Measurements from ENCODE around the gene ZNF814. TPM values are rescaled to one million over a fixed set of nuclear protein-coding genes. Genes with fewer than 3 reads are reported as not detected.
A peak's percentile ranks its signal among the peaks of the same experiment; 100 is the strongest.
"Not testable (repeated sequence)": the region's sequence is repeated elsewhere in the genome, so short reads cannot be mapped to it uniquely, and the experiment has no call there.

The ZNF814 gene
- total RNA-seq, 6 donors from 2014 or later = 7.1 to 16.8 (median 9.4) TPM

DNA sequence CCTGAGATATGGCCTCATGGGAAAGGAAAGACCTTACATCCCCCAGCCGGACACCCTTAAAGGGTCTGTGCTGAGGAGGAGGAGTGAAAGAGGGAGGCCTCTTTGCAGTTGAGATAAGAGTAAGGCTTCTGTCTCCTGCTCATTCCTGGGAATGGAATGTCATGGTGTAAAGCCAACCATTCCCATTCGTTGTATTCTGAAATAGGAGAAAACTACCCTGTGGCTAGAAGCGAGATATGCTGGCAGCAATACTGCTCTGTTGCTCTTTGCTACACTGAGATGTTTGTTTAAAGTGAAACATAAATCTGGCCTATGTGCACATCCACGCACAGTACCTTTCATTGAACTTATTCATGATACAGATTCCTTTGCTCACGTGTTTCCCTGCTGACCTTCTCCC, 59.5 kb downstream of the ZNF814 start:
- TF ChIP-seq EP300 (IDR thresholded peaks at IDR 0.05) (no peak), POLR2A (IDR thresholded peaks at IDR 0.05) (no peak), POLR2AphosphoS5 (IDR thresholded peaks at IDR 0.05) (no peak)
- TF ChIP-seq, protein P1, sequence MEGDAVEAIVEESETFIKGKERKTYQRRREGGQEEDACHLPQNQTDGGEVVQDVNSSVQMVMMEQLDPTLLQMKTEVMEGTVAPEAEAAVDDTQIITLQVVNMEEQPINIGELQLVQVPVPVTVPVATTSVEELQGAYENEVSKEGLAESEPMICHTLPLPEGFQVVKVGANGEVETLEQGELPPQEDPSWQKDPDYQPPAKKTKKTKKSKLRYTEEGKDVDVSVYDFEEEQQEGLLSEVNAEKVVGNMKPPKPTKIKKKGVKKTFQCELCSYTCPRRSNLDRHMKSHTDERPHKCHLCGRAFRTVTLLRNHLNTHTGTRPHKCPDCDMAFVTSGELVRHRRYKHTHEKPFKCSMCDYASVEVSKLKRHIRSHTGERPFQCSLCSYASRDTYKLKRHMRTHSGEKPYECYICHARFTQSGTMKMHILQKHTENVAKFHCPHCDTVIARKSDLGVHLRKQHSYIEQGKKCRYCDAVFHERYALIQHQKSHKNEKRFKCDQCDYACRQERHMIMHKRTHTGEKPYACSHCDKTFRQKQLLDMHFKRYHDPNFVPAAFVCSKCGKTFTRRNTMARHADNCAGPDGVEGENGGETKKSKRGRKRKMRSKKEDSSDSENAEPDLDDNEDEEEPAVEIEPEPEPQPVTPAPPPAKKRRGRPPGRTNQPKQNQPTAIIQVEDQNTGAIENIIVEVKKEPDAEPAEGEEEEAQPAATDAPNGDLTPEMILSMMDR (IDR thresholded peaks at IDR 0.05) = no peak
- no peaks in the 10 kb centered on the region for H3K27me3 ChIP-seq
- ATAC-seq (ENCODE audit: low FRiP score in 2 of 2) = no peak
- peaks cover 0 to 3% (median 0%) of the 10 kb centered on the region in 4 donors for H3K4me1 ChIP-seq
- H3K9me3 ChIP-seq = no peaks in the 10 kb centered on the region
- no peak for DNase-seq
- no peaks in the 10 kb centered on the region for H3K36me3 ChIP-seq
- no peak overlapping the region for H3K4me3 ChIP-seq
- no peak overlapping the region for H3K27ac ChIP-seq
- WGBS, 2 donors = 81 to 83% methylated on average over 5 of the region's 5 CpGs

DNA sequence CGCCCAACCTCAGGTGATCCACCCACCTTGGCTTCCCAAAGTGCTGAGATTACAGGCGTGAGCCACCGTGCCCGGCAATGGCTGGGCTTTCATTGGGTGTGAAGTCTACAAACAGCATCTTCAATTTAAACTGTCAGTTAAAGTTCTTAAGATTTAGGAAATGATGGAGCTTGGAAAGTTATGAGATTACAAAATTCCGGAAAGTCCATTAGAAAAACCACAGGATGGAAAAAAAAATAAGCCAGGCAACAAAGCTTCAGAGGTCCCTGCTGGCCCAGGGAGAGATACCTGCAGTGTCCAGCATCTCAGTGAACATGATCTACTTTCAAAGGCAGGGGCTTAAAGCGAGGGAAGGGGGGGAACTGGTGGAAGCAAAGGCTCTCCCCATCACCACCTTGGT, 63.3 kb downstream of the ZNF814 start:
- TF ChIP-seq EP300 (IDR thresholded peaks at IDR 0.05) (no peak), POLR2A (IDR thresholded peaks at IDR 0.05) (no peak), POLR2AphosphoS5 (IDR thresholded peaks at IDR 0.05) (no peak)
- TF ChIP-seq, protein P1 (IDR thresholded peaks at IDR 0.05) = no peak
- no peak overlapping the region for H3K4me3 ChIP-seq
- peaks cover 3 to 9% (median 5%) of the 10 kb centered on the region in 4 donors for H3K4me1 ChIP-seq
- H3K27me3 ChIP-seq = no peaks in the 10 kb centered on the region
- DNase-seq (no peak), ATAC-seq (ENCODE audit: low FRiP score in 2 of 2) (no peak)
- H3K27ac ChIP-seq = no peak overlapping the region
- 87 to 95% methylated on average over 6 of the region's 6 CpGs for WGBS, 2 donors
- no peaks in the 10 kb centered on the region for H3K9me3 ChIP-seq
- peaks cover 0 to 4% (median 0%) of the 10 kb centered on the region in 4 donors for H3K36me3 ChIP-seq

DNA sequence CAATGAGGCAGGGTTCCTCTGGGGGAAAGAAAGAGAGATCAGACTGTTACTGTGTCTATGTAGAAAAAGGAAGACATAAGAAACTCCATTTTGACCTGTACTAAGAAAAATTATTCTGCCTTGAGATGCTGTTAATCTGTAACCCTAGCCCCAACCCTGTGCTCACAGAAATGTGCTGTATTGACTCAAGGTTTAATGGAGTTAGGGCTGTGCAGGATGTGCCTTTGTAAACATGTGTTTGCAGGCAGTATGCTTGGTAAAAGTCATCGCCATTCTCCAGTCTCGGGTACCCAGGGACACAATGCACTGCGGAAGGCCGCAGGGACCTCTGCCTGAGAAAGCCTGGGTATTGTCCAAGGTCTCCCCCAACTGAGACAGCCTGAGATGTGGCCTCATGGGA, 65.2 kb downstream of the ZNF814 start:
- 55 to 68% methylated on average over 2 to 4 of the region's 4 CpGs for WGBS, 2 donors
- H3K27ac ChIP-seq; DNase-seq; ATAC-seq (ENCODE audit: low FRiP score in 2 of 2); H3K4me3 ChIP-seq; H3K9me3 ChIP-seq; H3K27me3 ChIP-seq; H3K36me3 ChIP-seq: not testable (repeated sequence)
- peaks cover 8 to 17% (median 12%) of the 10 kb centered on the region in 4 donors for H3K4me1 ChIP-seq

DNA sequence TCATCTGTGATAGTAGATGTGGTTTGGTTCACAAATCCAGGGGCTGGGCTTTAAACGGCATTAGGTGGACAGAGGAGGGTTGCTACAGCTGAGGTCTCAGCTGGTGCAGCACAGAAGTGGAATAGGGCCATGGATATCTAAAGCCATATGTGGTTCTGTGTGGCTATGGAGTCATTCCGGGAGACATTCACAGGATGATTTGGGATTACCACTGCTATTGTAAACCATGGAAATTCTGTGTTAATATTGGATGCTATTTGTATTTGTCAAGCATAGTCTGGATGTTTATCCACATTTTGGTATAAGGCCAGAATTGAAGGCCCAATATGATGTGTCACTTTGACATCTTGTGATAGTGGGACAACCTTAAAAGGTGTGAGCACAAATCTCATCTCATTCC, 65.7 kb downstream of the ZNF814 start:
- not testable (repeated sequence) for DNase-seq; H3K27me3 ChIP-seq; ATAC-seq (ENCODE audit: low FRiP score in 2 of 2); H3K36me3 ChIP-seq; H3K9me3 ChIP-seq; H3K27ac ChIP-seq; H3K4me3 ChIP-seq
- 56 to 72% methylated on average over 2 of the region's 2 CpGs for WGBS, 2 donors
- H3K4me1 ChIP-seq = peaks cover 8 to 17% (median 12%) of the 10 kb centered on the region in 4 donors

DNA sequence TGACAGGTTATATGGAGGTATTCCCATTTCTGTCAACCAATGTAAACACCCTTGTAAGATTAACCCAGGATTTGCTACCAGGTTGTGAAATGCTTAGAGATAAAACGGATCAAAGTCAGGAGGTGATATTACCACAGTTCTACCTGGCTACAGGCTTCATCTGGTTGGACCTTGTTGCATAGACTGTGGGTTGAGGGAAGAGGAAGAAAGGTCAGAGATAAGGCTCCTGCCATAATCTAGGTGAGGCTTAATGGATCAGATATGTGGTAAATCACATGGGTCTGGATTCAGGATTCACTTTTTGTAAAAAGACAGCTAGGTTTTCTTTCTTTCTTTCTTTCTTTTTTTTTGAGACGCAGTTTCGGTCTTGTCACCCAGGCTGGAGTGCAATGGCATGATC, 67.3 kb downstream of the ZNF814 start:
- H3K27ac ChIP-seq; H3K4me3 ChIP-seq; H3K27me3 ChIP-seq; H3K36me3 ChIP-seq; ATAC-seq (ENCODE audit: low FRiP score in 2 of 2); H3K9me3 ChIP-seq; DNase-seq: not testable (repeated sequence)
- peaks cover 8 to 17% (median 12%) of the 10 kb centered on the region in 4 donors for H3K4me1 ChIP-seq
- 98 to 100% methylated on average over 2 to 3 of the region's 3 CpGs for WGBS, 2 donors

DNA sequence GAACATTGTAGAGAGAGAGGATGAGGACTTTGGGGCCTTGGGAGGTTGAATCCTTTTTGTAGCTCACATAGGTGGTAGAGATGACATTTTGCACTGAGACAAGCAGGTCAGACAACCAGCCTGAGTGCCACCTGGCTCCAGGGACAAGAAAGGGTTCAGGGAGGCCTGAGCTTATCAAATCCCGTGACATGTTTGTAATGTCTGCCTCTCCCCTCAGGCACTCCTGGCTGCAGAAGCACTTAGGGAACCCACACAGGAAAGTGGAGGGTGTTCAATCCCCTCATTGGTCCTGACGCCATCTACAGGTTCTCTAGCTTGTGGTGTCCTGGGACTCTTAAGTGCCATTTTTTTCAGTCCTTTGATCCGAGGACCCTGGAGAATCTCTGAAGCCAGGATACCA, 67.7 kb downstream of the ZNF814 start:
- WGBS, 2 donors = 63 to 83% methylated on average over 1 to 2 of the region's 3 CpGs
- H3K9me3 ChIP-seq; H3K4me3 ChIP-seq; H3K27me3 ChIP-seq; H3K27ac ChIP-seq; DNase-seq; ATAC-seq (ENCODE audit: low FRiP score in 2 of 2); H3K36me3 ChIP-seq: not testable (repeated sequence)
- H3K4me1 ChIP-seq = peaks cover 8 to 17% (median 12%) of the 10 kb centered on the region in 4 donors

DNA sequence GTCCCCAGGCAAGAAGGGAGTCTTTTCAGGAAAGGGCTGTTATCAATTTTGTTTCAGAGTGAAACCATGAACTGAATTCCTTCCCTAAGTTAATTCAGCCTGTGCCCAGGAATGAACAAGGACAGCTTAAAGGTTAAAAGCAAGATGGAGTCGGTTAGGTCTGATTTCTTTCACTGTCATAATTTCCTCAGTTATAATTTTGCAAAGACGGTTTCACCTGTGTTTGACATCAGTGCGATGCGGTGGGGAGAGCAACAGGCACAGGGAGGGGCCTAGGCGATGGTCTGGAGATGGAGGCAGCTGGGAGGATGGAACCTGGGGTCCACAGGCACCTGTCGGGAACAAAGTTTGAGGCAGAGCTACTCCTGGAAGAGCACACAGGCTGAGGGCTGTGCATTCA, 68.2 kb downstream of the ZNF814 start:
- ATAC-seq (ENCODE audit: low FRiP score in 2 of 2) (no peak), DNase-seq (no peak)
- H3K4me3 ChIP-seq = peak overlapping the region; percentile 61 to 78 (median 73)
- TF ChIP-seq, protein P1 (IDR thresholded peaks at IDR 0.05) = no peak
- TF ChIP-seq POLR2AphosphoS5 (IDR thresholded peaks at IDR 0.05) = no peak
- TF ChIP-seq POLR2A (IDR thresholded peaks at IDR 0.05) = no peak
- TF ChIP-seq EP300 (IDR thresholded peaks at IDR 0.05) = no peak
- WGBS, 2 donors = 77 to 81% methylated on average over 6 of the region's 6 CpGs
- H3K27me3 ChIP-seq = no peaks in the 10 kb centered on the region
- peaks cover 8 to 17% (median 12%) of the 10 kb centered on the region in 4 donors for H3K4me1 ChIP-seq
- peak overlapping the region in 2 of 4 donors; percentile 74 to 81 for H3K27ac ChIP-seq
- H3K36me3 ChIP-seq = peaks cover 0 to 4% (median 0%) of the 10 kb centered on the region in 4 donors
- no peaks in the 10 kb centered on the region for H3K9me3 ChIP-seq
